DND-41 (cell line): ENCODE data around the gene RUNX2.

Experiments
- CTCF ChIP-seq: IDR thresholded peaks from 2 replicates; pipeline ENCODE4 v1.5.1; 2012; ENCODE audit warnings: borderline replicate concordance, low read length, moderate library complexity, mild to moderate bottlenecking; ENCODE audit not compliant: poor library complexity, severe bottlenecking; ENCODE audit errors: extremely low read depth
- EZH2 ChIP-seq: IDR thresholded peaks from 3 replicates; pipeline ENCODE4 v1.6.1; 2012; ENCODE audit warnings: borderline replicate concordance, low read depth, mild to moderate bottlenecking, moderate library complexity, low read length, inconsistent platforms; ENCODE audit not compliant: severe bottlenecking

- no peak for TF ChIP-seq CTCF
- TF ChIP-seq EZH2, result no peak
Measured at GRCh38 chr6:45709781-45710220, 381.7 kb downstream of the RUNX2 start.
